ENCODE data around the gene HKDC1. TPM values are rescaled to one million over a fixed set of nuclear protein-coding genes. Genes with fewer than 3 reads are reported as not detected.
A peak's percentile ranks its signal among the peaks of the same experiment; 100 is the strongest.

The HKDC1 gene
- total RNA-seq, 2 experiments from 2014 or later = not detected

GRCh38 chr10:69226919-69227450 is 6.9 kb downstream of the HKDC1 start:
- POLR2A ChIA-PET = no interaction called here
- intact Hi-C loops (cut with micrococcal nuclease; ENCODE audit: unreplicated experiment) = no loop called here
- CTCF ChIA-PET (ENCODE audit: unreplicated experiment) = no interaction called here

DNA sequence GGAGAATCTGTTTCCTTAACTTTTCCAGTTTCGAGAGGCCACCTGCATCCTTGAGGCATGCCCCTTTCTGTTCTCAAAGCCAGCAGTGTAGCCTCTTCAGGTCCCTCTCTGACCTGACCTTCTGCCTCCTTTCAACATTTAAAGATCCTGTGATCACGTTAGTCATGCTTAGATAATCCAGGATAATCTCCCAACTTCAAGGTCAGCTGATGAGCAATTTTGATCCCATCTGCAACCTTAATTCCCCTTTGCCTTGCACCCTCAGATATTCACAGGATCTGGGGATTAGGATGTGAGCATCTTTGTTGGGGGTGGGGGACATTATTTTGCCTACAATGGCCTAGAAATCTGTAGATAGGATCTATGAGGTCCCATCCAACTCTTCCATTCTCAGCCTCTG is 8.0 kb downstream of the HKDC1 start:
- no peak for DNase-seq (ENCODE audit: low spot score)
- no peak overlapping the region for H3K4me3 ChIP-seq (ENCODE audit: low read depth, low read length, poor library complexity, severe bottlenecking)
- H3K79me2 ChIP-seq (ENCODE audit: insufficient read depth, low read depth, low read length) = no peaks in the 10 kb centered on the region
- no peak overlapping the region for H3K4me2 ChIP-seq (ENCODE audit: low read length)
- no peak for TF ChIP-seq EZH2phosphoT487 (IDR thresholded peaks at IDR 0.05; ENCODE audit: borderline replicate concordance, low read depth, low read length)
- TF ChIP-seq, protein P1, sequence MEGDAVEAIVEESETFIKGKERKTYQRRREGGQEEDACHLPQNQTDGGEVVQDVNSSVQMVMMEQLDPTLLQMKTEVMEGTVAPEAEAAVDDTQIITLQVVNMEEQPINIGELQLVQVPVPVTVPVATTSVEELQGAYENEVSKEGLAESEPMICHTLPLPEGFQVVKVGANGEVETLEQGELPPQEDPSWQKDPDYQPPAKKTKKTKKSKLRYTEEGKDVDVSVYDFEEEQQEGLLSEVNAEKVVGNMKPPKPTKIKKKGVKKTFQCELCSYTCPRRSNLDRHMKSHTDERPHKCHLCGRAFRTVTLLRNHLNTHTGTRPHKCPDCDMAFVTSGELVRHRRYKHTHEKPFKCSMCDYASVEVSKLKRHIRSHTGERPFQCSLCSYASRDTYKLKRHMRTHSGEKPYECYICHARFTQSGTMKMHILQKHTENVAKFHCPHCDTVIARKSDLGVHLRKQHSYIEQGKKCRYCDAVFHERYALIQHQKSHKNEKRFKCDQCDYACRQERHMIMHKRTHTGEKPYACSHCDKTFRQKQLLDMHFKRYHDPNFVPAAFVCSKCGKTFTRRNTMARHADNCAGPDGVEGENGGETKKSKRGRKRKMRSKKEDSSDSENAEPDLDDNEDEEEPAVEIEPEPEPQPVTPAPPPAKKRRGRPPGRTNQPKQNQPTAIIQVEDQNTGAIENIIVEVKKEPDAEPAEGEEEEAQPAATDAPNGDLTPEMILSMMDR (conservative IDR thresholded peaks at IDR 0.05; ENCODE audit: low read length) = no peak
- no peaks in the 10 kb centered on the region for H3K9me3 ChIP-seq (ENCODE audit: low read length)
- POLR2A ChIA-PET = no interaction called here
- no peaks in the 10 kb centered on the region for H3K36me3 ChIP-seq (ENCODE audit: insufficient read depth, low read length)
- H3K9me2 ChIP-seq (ENCODE audit: insufficient read depth, low read length) = no peaks in the 10 kb centered on the region
- no peak overlapping the region for H2AFZ ChIP-seq (ENCODE audit: low read length)
- intact Hi-C loops (cut with micrococcal nuclease; ENCODE audit: unreplicated experiment) = no loop called here
- H4K20me1 ChIP-seq (ENCODE audit: insufficient read depth, low read length) = no peaks in the 10 kb centered on the region
- CTCF ChIA-PET (ENCODE audit: unreplicated experiment) = no interaction called here
- H3K27ac ChIP-seq (ENCODE audit: low read depth, low read length, poor library complexity, severe bottlenecking) = no peak overlapping the region
- no TSS peak for BruUV-seq (replicated peaks)
- H3K4me1 ChIP-seq (ENCODE audit: insufficient read depth, low read length, poor library complexity, severe bottlenecking) = peaks cover 33% of the 10 kb centered on the region

More at GRCh38 chr10:69226919-69227450, 6.9 kb downstream of the HKDC1 start:
- no peak for DNase-seq (ENCODE audit: low spot score)
- no peaks in the 10 kb centered on the region for H3K79me2 ChIP-seq (ENCODE audit: insufficient read depth, low read depth, low read length)
- no peaks in the 10 kb centered on the region for H4K20me1 ChIP-seq (ENCODE audit: insufficient read depth, low read length)
- H3K4me3 ChIP-seq (ENCODE audit: low read depth, low read length, poor library complexity, severe bottlenecking) = no peak overlapping the region
- H3K36me3 ChIP-seq (ENCODE audit: insufficient read depth, low read length) = no peaks in the 10 kb centered on the region
- no peak overlapping the region for H3K27ac ChIP-seq (ENCODE audit: low read depth, low read length, poor library complexity, severe bottlenecking)
- no peaks in the 10 kb centered on the region for H3K9me2 ChIP-seq (ENCODE audit: insufficient read depth, low read length)
- TF ChIP-seq, protein P1 (conservative IDR thresholded peaks at IDR 0.05; ENCODE audit: low read length) = no peak
- TF ChIP-seq EZH2phosphoT487 (IDR thresholded peaks at IDR 0.05; ENCODE audit: borderline replicate concordance, low read depth, low read length) = no peak
- no peak overlapping the region for H3K4me2 ChIP-seq (ENCODE audit: low read length)
- H3K9me3 ChIP-seq (ENCODE audit: low read length) = no peaks in the 10 kb centered on the region
- peaks cover 44% of the 10 kb centered on the region for H3K4me1 ChIP-seq (ENCODE audit: insufficient read depth, low read length, poor library complexity, severe bottlenecking)
- no TSS peak for BruUV-seq (replicated peaks)
- H2AFZ ChIP-seq (ENCODE audit: low read length) = no peak overlapping the region

DNA sequence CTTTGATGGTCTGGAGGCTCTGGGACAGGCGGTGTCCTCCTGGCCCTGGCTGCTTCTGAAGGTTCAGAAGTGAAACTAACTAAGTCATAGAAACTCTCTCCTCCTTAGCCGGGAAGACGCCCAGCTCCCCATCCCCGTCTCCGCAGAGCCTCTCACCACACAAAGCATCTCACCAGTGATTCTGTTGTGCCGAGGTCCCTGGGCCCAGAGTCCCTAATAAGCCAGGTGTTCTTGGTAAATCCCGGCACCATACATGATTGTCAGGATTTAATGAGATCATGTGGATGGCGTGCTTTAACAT is 9.4 kb downstream of the HKDC1 start:
- H3K4me2 ChIP-seq (ENCODE audit: low read length) = peak overlapping the region; percentile 8; the same call in 1 of the 2 replicates
- H3K9me2 ChIP-seq (ENCODE audit: insufficient read depth, low read length) = no peaks in the 10 kb centered on the region
- no peaks in the 10 kb centered on the region for H3K9me3 ChIP-seq (ENCODE audit: low read length)
- DNase-seq (ENCODE audit: low spot score) = no peak
- no peaks in the 10 kb centered on the region for H4K20me1 ChIP-seq (ENCODE audit: insufficient read depth, low read length)
- CTCF ChIA-PET (ENCODE audit: unreplicated experiment) = interaction anchor here (0.9 kb wide), 1 partner anchor 178 kb away, joined by 5 read pairs; no protein-coding TSS in a partner anchor
- POLR2A ChIA-PET = interaction anchor here (0.6 kb wide), 1 partner anchor 173 kb away, joined by 4 read pairs; no protein-coding TSS in a partner anchor
- H3K36me3 ChIP-seq (ENCODE audit: insufficient read depth, low read length) = no peaks in the 10 kb centered on the region
- BruUV-seq (replicated peaks) = no TSS peak
- intact Hi-C loops (cut with micrococcal nuclease; ENCODE audit: unreplicated experiment) = no loop called here
- no peak overlapping the region; the same call in 1 of the 2 replicates for H2AFZ ChIP-seq (ENCODE audit: low read length)
- no peak for TF ChIP-seq EZH2phosphoT487 (IDR thresholded peaks at IDR 0.05; ENCODE audit: borderline replicate concordance, low read depth, low read length)
- TF ChIP-seq, protein P1 (conservative IDR thresholded peaks at IDR 0.05; ENCODE audit: low read length) = no peak
- no peak overlapping the region for H3K27ac ChIP-seq (ENCODE audit: low read depth, low read length, poor library complexity, severe bottlenecking)
- no peaks in the 10 kb centered on the region for H3K79me2 ChIP-seq (ENCODE audit: insufficient read depth, low read depth, low read length)
- H3K4me3 ChIP-seq (ENCODE audit: low read depth, low read length, poor library complexity, severe bottlenecking) = no peak overlapping the region
- peaks cover 27% of the 10 kb centered on the region for H3K4me1 ChIP-seq (ENCODE audit: insufficient read depth, low read length, poor library complexity, severe bottlenecking)
